OCI-LY3 (cell line): ENCODE measurements around the gene CALM1.

Source experiments
- CTCF ChIP-seq: fragments of 200-600, 300-600 bp; sonication (generic); IDR thresholded peaks from 2 replicates; pipeline ENCODE4 v1.5.1; 2014; ENCODE audit warnings: antibody characterized with exemption, low read length, low read depth
- EZH2phosphoT487 ChIP-seq: fragments of 200-600 bp; shearing (Covaris generic); IDR thresholded peaks from 2 replicates; pipeline ENCODE4 v1.6.1; 2018; ENCODE audit warnings: antibody characterized with exemption, mixed run types, low read depth

DNA sequence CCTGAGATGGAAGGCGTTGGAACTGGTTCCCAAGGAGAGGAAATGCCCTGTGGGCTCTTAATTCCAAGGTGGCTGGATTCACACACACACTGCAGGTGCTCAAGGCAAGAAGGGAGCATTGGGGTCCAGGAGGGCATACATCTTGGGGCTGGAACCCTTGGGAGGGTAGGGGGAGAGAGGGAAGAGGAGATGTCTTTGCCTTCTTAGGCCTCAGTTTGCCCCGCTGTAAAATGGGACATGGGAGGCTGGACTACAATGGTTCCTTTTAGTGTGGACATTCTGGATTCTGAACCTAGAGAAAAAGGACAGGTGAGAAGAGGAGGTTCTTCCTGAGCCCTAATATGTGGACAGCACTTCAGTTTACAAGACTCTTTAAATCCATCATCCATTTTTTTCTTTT is 43.8 kb downstream of the CALM1 start:
- no peak for TF ChIP-seq CTCF
- no peak for TF ChIP-seq EZH2phosphoT487
